ENCODE results near the gene PRMT7. TPM values are rescaled to one million over a fixed set of nuclear protein-coding genes. Genes with fewer than 3 reads are reported as not detected.

Gene PRMT7
- total and polyA plus RNA-seq, 2 of the 8 experiments (the other 6 are each of a cell fraction or from before 2014, with no cell fraction given): 48.2 to 49.3 TPM

GRCh38 chr16:68284847-68285246, 26.0 kb upstream of the PRMT7 start:
- WGBS, 2 experiments (ENCODE audit: extremely low coverage in 1 of 2, insufficient coverage in 1 of 2, insufficient read length in 1 of 2, insufficient replicate concordance in 2 of 2, low coverage in 1 of 2, low lambda C conversion rate in 2 of 2, missing lambda C conversion rate in 1 of 2): 98% methylated on average over 4 of the region's 5 CpGs; no CpG with 5 or more reads in 1 of the 2 experiments
- Histone ChIP-seq H2BK12ac (ENCODE audit: low read depth, low read length) (no peak overlapping the region), H3K79me2 (ENCODE audit: control insufficient read depth in 1 of 2, insufficient read depth in 2 of 2, low read length in 2 of 2) (no peaks in the 10 kb centered on the region)

More at GRCh38 chr16:68284847-68285246, 26.0 kb upstream of the PRMT7 start:
- H3K4me1 ChIP-seq (replicated peaks in 1 of 4; ENCODE audit: control insufficient read depth in 3 of 4, insufficient read depth in 4 of 4, low read length in 3 of 4): no peaks in the 10 kb centered on the region
- no peak overlapping the region for H3K56ac ChIP-seq (replicated peaks; ENCODE audit: insufficient read length, low read depth, low read length)
- H3K27me3 ChIP-seq (replicated peaks in 1 of 4; ENCODE audit: control insufficient read depth in 3 of 4, extremely low read depth in 1 of 4, insufficient read depth in 3 of 4, low read length in 3 of 4): no peaks in the 10 kb centered on the region
- H3K14ac ChIP-seq (ENCODE audit: insufficient read length): no peak overlapping the region
- H4K91ac ChIP-seq (replicated peaks; ENCODE audit: insufficient read length, low read length): no peak overlapping the region
- DNase-seq (ENCODE audit: low read depth in 1 of 2, low spot score in 2 of 2) (no peak), FAIRE-seq (no peak)
- no peaks in the 10 kb centered on the region for H3K9me3 ChIP-seq (ENCODE audit: insufficient read depth in 2 of 2, low read depth in 1 of 2, low read length in 1 of 2)
- H2BK120ac ChIP-seq (replicated peaks; ENCODE audit: low read depth, low read length): no peak overlapping the region
- H3K4ac ChIP-seq (replicated peaks; ENCODE audit: insufficient read length, low read depth, low read length): no peak overlapping the region
- no peak overlapping the region for H2BK15ac ChIP-seq (ENCODE audit: low read length)
- no peaks in the 10 kb centered on the region for H3K23me2 ChIP-seq (ENCODE audit: low read depth, low read length)
- TF ChIP-seq JUN (IDR thresholded peaks at IDR 0.05; ENCODE audit: low read depth, low read length): no peak
- no peak for TF ChIP-seq MAFK (IDR thresholded peaks at IDR 0.05; ENCODE audit: low read depth, low read length)
- no peak for TF ChIP-seq BRCA1 (IDR thresholded peaks at IDR 0.05; ENCODE audit: low read depth, low read length)
- no peak for TF ChIP-seq TBP (IDR thresholded peaks at IDR 0.05; ENCODE audit: low read depth, low read length)
- TF ChIP-seq SP1 (IDR thresholded peaks at IDR 0.05; ENCODE audit: low read depth, low read length): no peak
- TF ChIP-seq CBX8 (IDR thresholded peaks at IDR 0.05; ENCODE audit: borderline replicate concordance, low read depth, low read length): no peak
- H3K9ac ChIP-seq (replicated peaks in 1 of 4; ENCODE audit: extremely low read depth in 1 of 4, low read depth in 3 of 4, low read length in 3 of 4): no peak overlapping the region
- H2BK20ac ChIP-seq (ENCODE audit: low read length): no peak overlapping the region
- H3K23ac ChIP-seq (ENCODE audit: insufficient read length): no peak overlapping the region
- POLR2A ChIA-PET (ENCODE audit: partially characterized antibody): interaction anchor here (0.8 to 4.9 kb wide), 3 partner anchors 15 to 48 kb away, joined by 3 to 19 read pairs (median 11); partner anchors contain the start of genes PRMT7 and SLC7A6OS
- H4K5ac ChIP-seq (ENCODE audit: insufficient read length, low read depth, low read length): no peak overlapping the region
- H2AFZ ChIP-seq (ENCODE audit: low read length): no peak overlapping the region
- H2AK5ac ChIP-seq (ENCODE audit: low read depth, low read length): no peak overlapping the region
- H3K36me3 ChIP-seq (ENCODE audit: control insufficient read depth in 2 of 4, insufficient read depth in 4 of 4, low read length in 3 of 4): peaks cover 0 to 3% (median 0%) of the 10 kb centered on the region in 4 experiments; a peak in 2 of 8 replicates
- CTCF ChIA-PET (ENCODE audit: partially characterized antibody): interaction anchor here (0.5 to 20.4 kb wide), 8 partner anchors 8 to 343 kb away, joined by 3 to 233 read pairs (median 5); partner anchors contain the start of gene SLC7A6
- no peak overlapping the region for H2BK5ac ChIP-seq (ENCODE audit: low read depth, low read length)
- H3K79me1 ChIP-seq (ENCODE audit: low read depth, low read length): 0 out of 2 replicates have a peak, but pooled peaks cover 3% of the 10 kb centered on the region
- H4K8ac ChIP-seq (ENCODE audit: extremely low read depth, insufficient read depth, low read length): no peak overlapping the region
- no peak overlapping the region for H3K4me2 ChIP-seq (ENCODE audit: insufficient read depth in 1 of 2, low read depth in 2 of 2, low read length in 2 of 2)
- H3K18ac ChIP-seq (ENCODE audit: extremely low read depth, low read length): no peak overlapping the region
- H4K20me1 ChIP-seq (replicated peaks in 1 of 2; ENCODE audit: control insufficient read depth in 1 of 2, insufficient read depth in 2 of 2, low read length in 2 of 2): peaks cover 2 to 15% of the 10 kb centered on the region in 2 experiments
- no peak overlapping the region for H3K27ac ChIP-seq (ENCODE audit: low read depth, low read length)
- H3K4me3 ChIP-seq (ENCODE audit: extremely low read depth in 1 of 4, insufficient read depth in 2 of 4, low read depth in 3 of 4, low read length in 4 of 4): no peak overlapping the region
